Neutrophil (primary cell): ENCODE data around the gene NPR1.

Experiments
- H3K27ac ChIP-seq: fragments of 200-600 bp; sonication (generic); 2 replicates; pipeline ENCODE4 v1.5.1; 2016; ENCODE audit warnings: mild to moderate bottlenecking, moderate library complexity
- H3K27me3 ChIP-seq: fragments of 200-600 bp; sonication (generic); 2 replicates; pipeline ENCODE4 v1.6.0; 2016; ENCODE audit warnings: mild to moderate bottlenecking
- H3K36me3 ChIP-seq: fragments of 200-600 bp; sonication (generic); 2 replicates; pipeline ENCODE4 v1.5.1; 2017
- H3K4me1 ChIP-seq, 2 experiments: fragments of 200-600 bp in 1 of 2; sonication (generic) in 1 of 2; 1 replicate in 1 of 2; 2 replicates in 1 of 2; pipeline versions ENCODE4 v1.5.1 to v1.6.1; 2013 to 2016; ENCODE audit warnings: low read depth in 1 of 2, low read length in 1 of 2, mild to moderate bottlenecking in 1 of 2, moderate library complexity in 1 of 2; ENCODE audit not compliant: control insufficient read depth in 1 of 2, insufficient read depth in 1 of 2
- H3K4me3 ChIP-seq, 2 experiments: fragments of 200-600 bp in 1 of 2; sonication (generic) in 1 of 2; 1 replicate in 1 of 2; 2 replicates in 1 of 2; pipeline ENCODE4 v1.5.1; 2013 to 2016; ENCODE audit warnings: low read depth in 1 of 2, low read length in 1 of 2, mild to moderate bottlenecking in 1 of 2, moderate library complexity in 1 of 2
- H3K9me3 ChIP-seq: fragments of 200-600 bp; sonication (generic); 2 replicates; pipeline ENCODE4 v1.5.1; 2016
- CTCF ChIP-seq: fragments of 200-600 bp; sonication (generic); IDR thresholded peaks from 2 replicates; pipeline ENCODE4 v1.5.1; 2016; ENCODE audit warnings: antibody characterized with exemption

Gene NPR1

DNA sequence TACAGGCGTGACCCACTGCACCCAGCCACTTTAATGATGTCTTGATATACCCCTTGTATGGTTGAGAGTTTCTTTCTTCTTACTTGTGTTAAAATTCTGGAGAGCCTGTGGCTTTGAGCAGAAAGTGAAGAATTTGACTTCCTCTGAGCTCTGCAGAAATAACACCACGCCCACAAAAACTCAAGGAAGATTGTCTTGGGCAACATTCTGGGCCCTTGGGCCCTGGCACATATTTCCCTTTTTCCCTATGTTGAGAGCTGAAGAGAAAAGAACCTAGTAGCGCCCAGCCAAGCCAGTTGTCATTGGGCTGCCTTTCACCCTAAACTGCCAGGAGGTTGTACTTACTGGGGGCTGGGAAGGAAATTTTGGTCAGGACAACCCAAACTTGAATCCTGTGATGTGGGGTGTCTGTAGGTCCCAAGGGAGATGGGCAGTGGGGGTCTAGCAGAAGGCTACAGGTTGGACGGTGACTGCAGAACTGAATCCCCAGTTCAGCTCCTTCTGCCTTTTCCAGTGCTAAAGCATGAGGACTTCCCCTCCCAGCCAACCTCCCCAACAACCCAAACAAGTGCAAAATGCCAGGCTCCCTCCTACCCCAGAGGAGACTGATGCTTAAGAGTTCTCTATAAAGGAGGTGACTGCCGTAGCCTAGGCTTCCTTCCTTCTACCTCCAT lies 31.7 kb upstream of the NPR1 start:
- TF ChIP-seq CTCF = no peak
- H3K9me3 ChIP-seq = no peaks in the 10 kb centered on the region
- peak overlapping the region; percentile 62 for H3K27ac ChIP-seq
- H3K4me3 ChIP-seq = no peak overlapping the region
- H3K36me3 ChIP-seq = peaks cover 43% of the 10 kb centered on the region
- H3K4me1 ChIP-seq = peaks cover 13 to 18% of the 10 kb centered on the region in 2 experiments
- no peaks in the 10 kb centered on the region for H3K27me3 ChIP-seq

DNA sequence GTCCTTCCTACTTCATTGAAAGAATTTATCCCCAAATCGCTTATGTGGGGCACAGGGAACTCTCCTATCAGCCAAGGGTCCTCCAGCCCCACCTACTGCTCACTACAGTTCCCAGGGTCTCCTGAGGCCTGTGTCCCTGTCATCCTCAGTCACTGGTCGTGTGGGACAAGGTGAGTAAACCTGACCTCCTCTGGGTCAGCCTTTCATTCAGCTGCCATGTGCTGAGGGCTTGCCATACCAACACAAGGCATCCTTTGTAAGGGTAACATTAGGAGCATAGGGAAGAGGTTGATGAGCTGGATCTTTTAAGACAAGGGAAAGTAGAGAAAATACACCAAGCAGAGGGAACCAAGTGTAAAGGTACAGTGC lies 31.2 kb upstream of the NPR1 start:
- H3K4me1 ChIP-seq = peaks cover 13 to 18% of the 10 kb centered on the region in 2 experiments
- H3K9me3 ChIP-seq = no peaks in the 10 kb centered on the region
- peaks cover 37% of the 10 kb centered on the region for H3K36me3 ChIP-seq
- H3K27me3 ChIP-seq = no peaks in the 10 kb centered on the region
- peak overlapping the region; percentile 62 for H3K27ac ChIP-seq
- H3K4me3 ChIP-seq = no peak overlapping the region
- no peak for TF ChIP-seq CTCF

GRCh38 chr1:153648000-153648643 lies 30.4 kb upstream of the NPR1 start:
- no peak for TF ChIP-seq CTCF
- Histone ChIP-seq H3K4me3 (no peak overlapping the region), H3K36me3 (peaks cover 30% of the 10 kb centered on the region), H3K27me3 (no peaks in the 10 kb centered on the region), H3K4me1 (peaks cover 20 to 25% of the 10 kb centered on the region in 2 experiments), H3K9me3 (no peaks in the 10 kb centered on the region), H3K27ac (no peak overlapping the region)

- no peaks in the 10 kb centered on the region for H3K27me3 ChIP-seq
- peaks cover 24 to 27% of the 10 kb centered on the region in 2 experiments for H3K4me1 ChIP-seq
- H3K36me3 ChIP-seq = peaks cover 18% of the 10 kb centered on the region
- TF ChIP-seq CTCF = no peak
- H3K4me3 ChIP-seq = no peak overlapping the region
- H3K9me3 ChIP-seq = no peaks in the 10 kb centered on the region
- H3K27ac ChIP-seq = no peak overlapping the region
Measured at GRCh38 chr1:153649137-153649862, 29.2 kb upstream of the NPR1 start.

GRCh38 chr1:153649863-153650235 lies 28.6 kb upstream of the NPR1 start:
- Histone ChIP-seq H3K4me3 (no peak overlapping the region), H3K36me3 (peaks cover 12% of the 10 kb centered on the region), H3K27ac (no peak overlapping the region), H3K4me1 (peaks cover 24 to 27% of the 10 kb centered on the region in 2 experiments), H3K27me3 (no peaks in the 10 kb centered on the region), H3K9me3 (no peaks in the 10 kb centered on the region)
- no peak for TF ChIP-seq CTCF
